ENCODE measurements around the gene ARHGAP44. TPM values are rescaled to one million over a fixed set of nuclear protein-coding genes. Genes with fewer than 3 reads are reported as not detected.

Gene ARHGAP44
- total and polyA plus RNA-seq, 2 of the 13 experiments (the other 11 are each of a cell fraction or from before 2014, with no cell fraction given) = 0.79 to 3.1 TPM

- no peak for TF ChIP-seq ZNF770 (CRISPR knock-in tag; IDR thresholded peaks at IDR 0.05)
- TF ChIP-seq RBAK (CRISPR knock-in tag; IDR thresholded peaks at IDR 0.05) = no peak
- TF ChIP-seq SMARCE1 (IDR thresholded peaks at IDR 0.05; ENCODE audit: borderline replicate concordance) = no peak
- TF ChIP-seq ELF1 (CRISPR knock-in tag; IDR thresholded peaks at IDR 0.05) = no peak
- no peak for TF ChIP-seq HNF1B (CRISPR knock-in tag; IDR thresholded peaks at IDR 0.05)
- no peak for TF ChIP-seq ZNF598 (CRISPR knock-in tag; IDR thresholded peaks at IDR 0.05; ENCODE audit: borderline replicate concordance)
- TF ChIP-seq GRHL1 (CRISPR knock-in tag; conservative IDR thresholded peaks at IDR 0.05) = no peak
- no peak for TF ChIP-seq ZSCAN21 (CRISPR knock-in tag; IDR thresholded peaks at IDR 0.05; ENCODE audit: borderline replicate concordance)
- TF ChIP-seq MTA1 (CRISPR knock-in tag; IDR thresholded peaks at IDR 0.05; ENCODE audit: borderline replicate concordance) = no peak
- no peak for TF ChIP-seq ZNF747 (CRISPR knock-in tag; IDR thresholded peaks at IDR 0.05; ENCODE audit: borderline replicate concordance)
- CTCF ChIA-PET (ENCODE audit: low intra/inter-chr PET ratio, low total read pairs) = no interaction called here
- Histone ChIP-seq H3K27me3 (ENCODE audit: control insufficient read depth in 1 of 2, insufficient read depth in 2 of 2, low read length in 2 of 2) (no peaks in the 10 kb centered on the region), H3K4me2 (ENCODE audit: low read depth, low read length) (no peak overlapping the region), H2AFZ (ENCODE audit: low read length) (no peak overlapping the region), H3K9ac (ENCODE audit: insufficient read depth, low read depth, low read length) (no peak overlapping the region), H3K79me2 (ENCODE audit: insufficient read depth, low read length) (no peaks in the 10 kb centered on the region), H3K27ac (ENCODE audit: extremely low read length, insufficient read depth, low read length) (no peak overlapping the region), H3K9me3 (ENCODE audit: low read length) (no peaks in the 10 kb centered on the region), H3K4me3 (replicated peaks in 1 of 3; ENCODE audit: insufficient read depth in 1 of 3, low read depth in 2 of 3, low read length in 3 of 3) (no peak overlapping the region), H3K36me3 (replicated peaks in 1 of 2; ENCODE audit: control insufficient read depth in 1 of 2, insufficient read depth in 2 of 2, low read length in 2 of 2) (no peaks in the 10 kb centered on the region), H4K20me1 (ENCODE audit: insufficient read depth, low read length) (no peaks in the 10 kb centered on the region), H3K4me1 (ENCODE audit: insufficient read depth, low read length) (no peaks in the 10 kb centered on the region)
- ATAC-seq = no peak
- DNase-seq (ENCODE audit: low spot score) = no peak
- BruUV-seq (replicated peaks) = no TSS peak
- WGBS (ENCODE audit: low lambda C conversion rate) = 52% methylated on average over 9 of the region's 9 CpGs
- intact Hi-C loops (cut with micrococcal nuclease; ENCODE audit: unreplicated experiment) (no loop called here), in situ Hi-C loops (cut with HindIII; ENCODE audit: extremely low pct_ligation_motif_present, low pct_unique_long_range_greater_than_20kb) (no loop called here)
- POLR2A ChIA-PET = no interaction called here
- no peak for FAIRE-seq
Observed at GRCh38 chr17:12850996-12851395, 61.7 kb downstream of the ARHGAP44 start.

Data from HepG2 (cell line).